ENCODE results near the gene RAB15. TPM values are rescaled to one million over a fixed set of nuclear protein-coding genes. Genes with fewer than 3 reads are reported as not detected.

RAB15 gene
- total and polyA plus RNA-seq, 2 donors (not counting 3 experiments of a cell fraction or from before 2014, with no cell fraction given) = 24.9 to 33.3 TPM

- TF ChIP-seq POLR2A (IDR thresholded peaks at IDR 0.05; ENCODE audit: low read depth, low read length) = no peak
- no peak overlapping the region for H3K4me3 ChIP-seq (replicated peaks in 1 of 3; ENCODE audit: insufficient read depth in 1 of 3, low read depth in 1 of 3, low read length in 3 of 3)
- no peak overlapping the region for H3K9ac ChIP-seq (replicated peaks; ENCODE audit: extremely low read depth, insufficient read depth, low read length)
- no peaks in the 10 kb centered on the region for H3K9me3 ChIP-seq (replicated peaks; ENCODE audit: control insufficient read depth, insufficient read depth, low read length)
- no TSS peak for BruUV-seq (replicated peaks)
- H3K27ac ChIP-seq (ENCODE audit: insufficient read depth, low read depth, low read length) = no peak overlapping the region
- no peak overlapping the region for H2AFZ ChIP-seq (ENCODE audit: low read depth, low read length)
- H3K27me3 ChIP-seq (ENCODE audit: control insufficient read depth in 2 of 2, insufficient read depth in 2 of 2, low read length in 2 of 2) = no peaks in the 10 kb centered on the region
- dilution Hi-C loops (cut with MboI; ENCODE audit: extremely low pct_ligation_motif_present, low sequenced_read_pairs) (no loop called here), intact Hi-C loops (cut with micrococcal nuclease) (no loop called here)
- ChIA-PET CTCF (no interaction called here), POLR2A (no interaction called here)
- H3K79me2 ChIP-seq (ENCODE audit: control insufficient read depth, insufficient read depth, low read length) = no peaks in the 10 kb centered on the region
- H3K36me3 ChIP-seq (ENCODE audit: control insufficient read depth in 2 of 2, extremely low read depth in 1 of 2, insufficient read depth in 2 of 2, low read length in 2 of 2) = peaks cover 0 to 7% of the 10 kb centered on the region in 2 experiments
- no peaks in the 10 kb centered on the region for H3K4me1 ChIP-seq (ENCODE audit: control insufficient read depth, extremely low read depth, insufficient read depth, low read length)
- no peaks in the 10 kb centered on the region for H4K20me1 ChIP-seq (replicated peaks; ENCODE audit: control insufficient read depth, extremely low read depth, insufficient read depth, low read length)
- no peak overlapping the region for H3K4me2 ChIP-seq (ENCODE audit: insufficient read depth, low read length)
- no peaks in the 10 kb centered on the region for H3K9me1 ChIP-seq (replicated peaks; ENCODE audit: control insufficient read depth, extremely low read depth, insufficient read depth, low read length)
- DNase-seq (ENCODE audit: low read depth, low spot score) = no peak
- no peak for FAIRE-seq
These were observed 40.2 kb upstream of the RAB15 start for GRCh38 chr14:65012353-65012752.

- H2AFZ ChIP-seq (ENCODE audit: low read depth, low read length) = no peak overlapping the region
- H3K4me3 ChIP-seq (replicated peaks in 1 of 3; ENCODE audit: insufficient read depth in 1 of 3, low read depth in 1 of 3, low read length in 3 of 3) = no peak overlapping the region
- dilution Hi-C loops (cut with MboI; ENCODE audit: extremely low pct_ligation_motif_present, low sequenced_read_pairs) (no loop called here), intact Hi-C loops (cut with micrococcal nuclease) (no loop called here)
- ChIA-PET CTCF (no interaction called here), POLR2A (no interaction called here)
- no peaks in the 10 kb centered on the region for H3K27me3 ChIP-seq (ENCODE audit: control insufficient read depth in 2 of 2, insufficient read depth in 2 of 2, low read length in 2 of 2)
- H3K9me3 ChIP-seq (replicated peaks; ENCODE audit: control insufficient read depth, insufficient read depth, low read length) = no peaks in the 10 kb centered on the region
- no TSS peak for BruUV-seq (replicated peaks)
- no peaks in the 10 kb centered on the region for H4K20me1 ChIP-seq (replicated peaks; ENCODE audit: control insufficient read depth, extremely low read depth, insufficient read depth, low read length)
- no peak overlapping the region for H3K27ac ChIP-seq (ENCODE audit: insufficient read depth, low read depth, low read length)
- H3K9ac ChIP-seq (replicated peaks; ENCODE audit: extremely low read depth, insufficient read depth, low read length) = no peak overlapping the region
- no peak overlapping the region for H3K4me2 ChIP-seq (ENCODE audit: insufficient read depth, low read length)
- H3K36me3 ChIP-seq (ENCODE audit: control insufficient read depth in 2 of 2, extremely low read depth in 1 of 2, insufficient read depth in 2 of 2, low read length in 2 of 2) = peaks cover 0 to 7% of the 10 kb centered on the region in 2 experiments
- DNase-seq (ENCODE audit: low read depth, low spot score) (no peak), FAIRE-seq (no peak)
- H3K9me1 ChIP-seq (replicated peaks; ENCODE audit: control insufficient read depth, extremely low read depth, insufficient read depth, low read length) = no peaks in the 10 kb centered on the region
- no peaks in the 10 kb centered on the region for H3K79me2 ChIP-seq (ENCODE audit: control insufficient read depth, insufficient read depth, low read length)
- no peak for TF ChIP-seq POLR2AphosphoS5 (IDR thresholded peaks at IDR 0.05; ENCODE audit: insufficient read depth, low read depth, low read length)
- TF ChIP-seq POLR2A (IDR thresholded peaks at IDR 0.05; ENCODE audit: low read depth, low read length) = no peak
- TF ChIP-seq EZH2 (IDR thresholded peaks at IDR 0.05; ENCODE audit: borderline replicate concordance, low read depth, low read length, severe bottlenecking) = no peak
- TF ChIP-seq MAX (IDR thresholded peaks at IDR 0.05; ENCODE audit: insufficient read depth, insufficient read length) = no peak
- TF ChIP-seq GATA2 (IDR thresholded peaks at IDR 0.05; ENCODE audit: insufficient read depth, insufficient read length, low read depth, low read length) = no peak
- no peak for TF ChIP-seq JUN (IDR thresholded peaks at IDR 0.05; ENCODE audit: borderline replicate concordance, insufficient read depth, insufficient read length, low read depth)
- no peak for TF ChIP-seq MYC (IDR thresholded peaks at IDR 0.05; ENCODE audit: low read depth, low read length)
- TF ChIP-seq CTCF (IDR thresholded peaks at IDR 0.05; ENCODE audit: extremely low read depth in 1 of 2, insufficient read depth in 1 of 2, low read depth in 1 of 2, low read length in 2 of 2) = no peak
- no peak for TF ChIP-seq FOS (IDR thresholded peaks at IDR 0.05; ENCODE audit: borderline replicate concordance, insufficient read depth, low read length)
- H3K4me1 ChIP-seq (ENCODE audit: control insufficient read depth, extremely low read depth, insufficient read depth, low read length) = no peaks in the 10 kb centered on the region
These were observed 39.4 kb upstream of the RAB15 start for GRCh38 chr14:65011538-65011937.

Data from endothelial cell of umbilical vein (primary cell).